Lung (tissue), 12 donors: ENCODE results near the gene ATP6V0D1. TPM values are rescaled to one million over a fixed set of nuclear protein-coding genes. Genes with fewer than 3 reads are reported as not detected.
A peak's percentile ranks its signal among the peaks of the same experiment; 100 is the strongest.

Experiments used
- ATAC-seq: fragments of 200-7000 bp; cut with Tn5 transposase; one replicate; pipeline ENCODE4 v1.9.1; 2020; ENCODE audit warnings: moderate number of reproducible peaks; ENCODE audit not compliant: insufficient read depth, low FRiP score
- DNase-seq, 3 donors: peaks; one replicate each; pipeline ENCODE4 v3.0.0-alpha.2; 2013 to 2017
- H3K27ac ChIP-seq, 2 donors: one replicate each; pipeline ENCODE4 v1.5.1; 2013; ENCODE audit warnings: mild to moderate bottlenecking in 2 of 2, moderate library complexity in 2 of 2, control low read depth in 1 of 2, inconsistent platforms in 1 of 2, low read depth in 1 of 2, low read length in 1 of 2
- H3K27me3 ChIP-seq, 3 donors: one replicate each; pipeline ENCODE4 v1.5.1; 2013; ENCODE audit warnings: low read length in 2 of 3; ENCODE audit not compliant: control insufficient read depth in 3 of 3, insufficient read depth in 3 of 3
- H3K36me3 ChIP-seq, 4 donors: one replicate each; pipeline ENCODE4 v1.5.1; 2013; ENCODE audit warnings: low read length in 4 of 4, mild to moderate bottlenecking in 1 of 4, moderate library complexity in 1 of 4; ENCODE audit not compliant: control insufficient read depth in 4 of 4, insufficient read depth in 4 of 4
- H3K4me1 ChIP-seq, 5 donors: one replicate each; pipeline ENCODE4 v1.5.1; 2013; ENCODE audit warnings: low read length in 5 of 5, mild to moderate bottlenecking in 2 of 5, moderate library complexity in 1 of 5; ENCODE audit not compliant: control insufficient read depth in 5 of 5, insufficient read depth in 5 of 5
- H3K4me3 ChIP-seq: one replicate; pipeline ENCODE4 v1.5.1; 2013; ENCODE audit warnings: mild to moderate bottlenecking, control low read depth, moderate library complexity
- H3K9ac ChIP-seq, 2 donors: one replicate each; pipeline ENCODE4 v1.5.1; 2013; ENCODE audit warnings: low read length in 2 of 2, control low read depth in 1 of 2; ENCODE audit not compliant: insufficient read depth in 1 of 2
- H3K9me3 ChIP-seq, 4 donors: one replicate each; pipeline ENCODE4 v1.5.1; 2013; ENCODE audit warnings: low read length in 3 of 4, mild to moderate bottlenecking in 1 of 4, moderate library complexity in 1 of 4; ENCODE audit not compliant: control insufficient read depth in 4 of 4, insufficient read depth in 3 of 4
- WGBS, 2 donors: extraction: QIAGEN DNeasy Blood & Tissue Kit; methylation state at CpG; one replicate each; pipeline ENCODE4 v1.1.7; 2013; 5-methylcytosine and 5-hydroxymethylcytosine counted together
- polyA plus RNA-seq, 2 donors: library from polyadenylated mRNA; stranded (reverse); fragments of 200-250 nt; gene quantifications; one replicate each; pipeline ENCODE4 v1.2.1, GENCODE V29; 2013
- total RNA-seq, 2 donors: library from RNA; depleted of rRNA in 1 of 2; stranded (reverse); fragments of >200 nt in 1 of 2; gene quantifications; one replicate each; pipeline ENCODE4 v1.2.1, GENCODE V29; 2014 to 2021
- TF ChIP-seq, protein P1 (sequence below): IDR thresholded peaks from 2 replicates; pipeline ENCODE4 v1.5.1; 2012; ENCODE audit warnings: mild to moderate bottlenecking; ENCODE audit errors: control extremely low read depth, extremely low read depth
- donor health status: control.
- donor health status: control.
- donor health status: Bipolar disorder and iron deficiency.
- donor health status: healthy.
- donor health status: DM: yes; HTN: yes; CAD: no.

ATP6V0D1 gene
- total and polyA plus RNA-seq, 4 donors: 39.6 to 249 (median 136) TPM

DNA sequence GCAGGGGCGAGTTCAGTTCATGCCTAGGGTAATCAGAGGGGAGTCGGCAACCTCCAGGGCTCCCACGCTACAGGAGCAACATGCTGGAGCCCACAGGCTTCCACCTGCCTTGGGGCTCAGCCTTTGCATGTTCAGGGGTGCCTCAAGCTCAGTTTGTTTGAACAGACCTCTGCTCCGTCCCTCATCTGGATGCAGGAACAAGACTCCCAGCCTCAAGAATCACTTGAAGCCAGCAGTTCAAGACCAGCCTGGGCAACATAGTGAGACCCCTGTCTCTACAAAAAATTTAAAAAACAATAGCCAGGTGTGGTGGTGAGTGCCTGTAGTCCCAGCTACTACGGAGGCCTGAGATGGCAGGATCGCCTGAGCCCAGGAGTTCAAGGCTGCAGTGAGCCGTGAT, 54.9 kb downstream of the ATP6V0D1 start:
- Histone ChIP-seq H3K9me3 (no peaks in the 10 kb centered on the region), H3K4me3 (no peak overlapping the region), H3K4me1 (peaks cover 0 to 27% (median 5%) of the 10 kb centered on the region in 5 donors), H3K36me3 (no peaks in the 10 kb centered on the region), H3K27me3 (peaks cover 0 to 10% (median 9%) of the 10 kb centered on the region in 3 donors), H3K9ac (no peak overlapping the region), H3K27ac (no peak overlapping the region)
- 90 to 91% methylated on average over 7 of the region's 7 CpGs for WGBS, 2 donors
- ATAC-seq: no peak
- DNase-seq: no peak
- TF ChIP-seq, protein P1, sequence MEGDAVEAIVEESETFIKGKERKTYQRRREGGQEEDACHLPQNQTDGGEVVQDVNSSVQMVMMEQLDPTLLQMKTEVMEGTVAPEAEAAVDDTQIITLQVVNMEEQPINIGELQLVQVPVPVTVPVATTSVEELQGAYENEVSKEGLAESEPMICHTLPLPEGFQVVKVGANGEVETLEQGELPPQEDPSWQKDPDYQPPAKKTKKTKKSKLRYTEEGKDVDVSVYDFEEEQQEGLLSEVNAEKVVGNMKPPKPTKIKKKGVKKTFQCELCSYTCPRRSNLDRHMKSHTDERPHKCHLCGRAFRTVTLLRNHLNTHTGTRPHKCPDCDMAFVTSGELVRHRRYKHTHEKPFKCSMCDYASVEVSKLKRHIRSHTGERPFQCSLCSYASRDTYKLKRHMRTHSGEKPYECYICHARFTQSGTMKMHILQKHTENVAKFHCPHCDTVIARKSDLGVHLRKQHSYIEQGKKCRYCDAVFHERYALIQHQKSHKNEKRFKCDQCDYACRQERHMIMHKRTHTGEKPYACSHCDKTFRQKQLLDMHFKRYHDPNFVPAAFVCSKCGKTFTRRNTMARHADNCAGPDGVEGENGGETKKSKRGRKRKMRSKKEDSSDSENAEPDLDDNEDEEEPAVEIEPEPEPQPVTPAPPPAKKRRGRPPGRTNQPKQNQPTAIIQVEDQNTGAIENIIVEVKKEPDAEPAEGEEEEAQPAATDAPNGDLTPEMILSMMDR: no peak

DNA sequence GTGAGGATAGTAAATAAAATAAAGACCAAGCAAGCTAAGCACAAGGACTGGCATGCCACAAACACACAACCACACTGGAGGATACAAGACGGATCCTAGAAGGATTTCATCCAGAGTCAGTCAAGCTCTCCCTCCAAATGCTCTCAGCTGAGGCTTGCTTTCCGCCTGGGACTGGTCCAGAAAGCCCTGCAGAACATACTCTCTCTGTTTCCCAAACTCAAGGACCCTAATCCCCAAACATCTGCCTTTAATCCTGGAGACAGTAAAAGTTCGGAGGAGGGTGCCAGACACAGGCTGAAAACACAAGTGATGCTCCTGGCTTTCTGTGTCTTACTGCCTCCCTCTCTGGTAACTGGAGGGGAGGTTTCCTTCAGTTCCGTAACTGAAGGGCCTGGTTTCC, 55.4 kb downstream of the ATP6V0D1 start:
- no peak for ATAC-seq
- H3K4me1 ChIP-seq: peaks cover 0 to 27% (median 4%) of the 10 kb centered on the region in 5 donors
- H3K27me3 ChIP-seq: peaks cover 0 to 10% (median 9%) of the 10 kb centered on the region in 3 donors

DNA sequence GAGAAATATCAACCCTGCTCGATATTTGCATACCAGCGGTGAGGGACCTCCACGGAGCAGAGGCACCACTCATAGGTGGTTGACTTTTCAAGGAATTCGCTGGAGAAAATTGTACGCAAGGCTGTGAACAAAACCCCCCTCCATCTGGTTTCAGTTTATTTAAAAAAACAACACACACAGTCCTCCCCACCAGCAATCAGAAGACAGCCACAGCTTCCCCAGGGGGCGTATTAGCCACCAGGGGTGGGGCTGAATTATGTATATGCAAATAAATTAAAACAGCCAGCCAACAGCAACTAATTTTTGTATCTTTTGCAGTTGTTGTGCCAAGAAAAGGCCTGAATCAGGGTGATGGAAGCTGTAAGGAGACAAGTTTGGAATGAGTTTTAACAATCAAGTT, 55.9 kb downstream of the ATP6V0D1 start:
- H3K36me3 ChIP-seq: no peaks in the 10 kb centered on the region

More for the DNA sequence above, 55.4 kb downstream of the ATP6V0D1 start:
- Histone ChIP-seq H3K36me3 (no peaks in the 10 kb centered on the region), H3K27ac (no peak overlapping the region), H3K9me3 (no peaks in the 10 kb centered on the region), H3K4me3 (no peak overlapping the region), H3K9ac (no peak overlapping the region)
- TF ChIP-seq, protein P1: no peak
- 85 to 91% methylated on average over 4 of the region's 4 CpGs for WGBS, 2 donors
- DNase-seq: no peak

More for the DNA sequence above, 55.9 kb downstream of the ATP6V0D1 start:
- Histone ChIP-seq H3K9ac (no peak overlapping the region), H3K9me3 (no peaks in the 10 kb centered on the region), H3K27ac (no peak overlapping the region), H3K4me1 (peaks cover 0 to 25% (median 0%) of the 10 kb centered on the region in 5 donors), H3K4me3 (no peak overlapping the region), H3K27me3 (peaks cover 0 to 9% (median 7%) of the 10 kb centered on the region in 3 donors)
- TF ChIP-seq, protein P1: no peak
- ATAC-seq: no peak
- peak in 2 of 3 donors; percentile 42 to 45 for DNase-seq
- 54 to 61% methylated on average over 6 of the region's 6 CpGs for WGBS, 2 donors
